Uterus (tissue), 2 donors: ENCODE results near the gene THRAP3.
"Not testable (repeated sequence)": the region's sequence is repeated elsewhere in the genome, so short reads cannot be mapped to it uniquely, and the experiment has no call there.

Source experiments
- POLR2A ChIP-seq, 2 donors: fragments of 450-650 bp; IDR thresholded peaks; one replicate each; pipeline ENCODE4 v1.6.1; 2016; ENCODE audit warnings: antibody characterized with exemption in 2 of 2, mild to moderate bottlenecking in 1 of 2, moderate library complexity in 1 of 2
- TF ChIP-seq, protein P1 (sequence below), 4 experiments: fragments of 200-600 bp in 2 of 4; fragments of 450-650 bp in 2 of 4; sonication (generic) in 2 of 4; IDR thresholded peaks; one replicate each; pipeline ENCODE4 v1.5.1; 2016 to 2019; ENCODE audit warnings: antibody characterized with exemption in 4 of 4, mild to moderate bottlenecking in 2 of 4, moderate library complexity in 1 of 4

DNA sequence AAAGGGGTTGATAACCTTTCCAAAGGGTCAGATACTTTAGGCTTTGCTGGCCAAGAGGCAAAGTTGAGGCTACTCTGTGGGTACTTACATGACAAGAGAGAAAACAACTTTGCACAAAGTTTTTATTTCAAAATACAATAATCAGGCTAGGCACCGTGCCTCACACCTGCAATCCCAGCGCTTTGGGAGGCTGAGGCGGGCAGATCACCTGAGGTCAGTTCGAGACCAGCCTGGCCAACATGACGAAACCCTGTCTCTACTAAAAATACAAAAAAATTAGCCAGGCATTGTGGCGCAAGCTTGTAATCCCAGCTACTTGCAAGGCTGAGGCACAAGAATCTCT is 28.2 kb downstream of the THRAP3 start:
- TF ChIP-seq, protein P1, sequence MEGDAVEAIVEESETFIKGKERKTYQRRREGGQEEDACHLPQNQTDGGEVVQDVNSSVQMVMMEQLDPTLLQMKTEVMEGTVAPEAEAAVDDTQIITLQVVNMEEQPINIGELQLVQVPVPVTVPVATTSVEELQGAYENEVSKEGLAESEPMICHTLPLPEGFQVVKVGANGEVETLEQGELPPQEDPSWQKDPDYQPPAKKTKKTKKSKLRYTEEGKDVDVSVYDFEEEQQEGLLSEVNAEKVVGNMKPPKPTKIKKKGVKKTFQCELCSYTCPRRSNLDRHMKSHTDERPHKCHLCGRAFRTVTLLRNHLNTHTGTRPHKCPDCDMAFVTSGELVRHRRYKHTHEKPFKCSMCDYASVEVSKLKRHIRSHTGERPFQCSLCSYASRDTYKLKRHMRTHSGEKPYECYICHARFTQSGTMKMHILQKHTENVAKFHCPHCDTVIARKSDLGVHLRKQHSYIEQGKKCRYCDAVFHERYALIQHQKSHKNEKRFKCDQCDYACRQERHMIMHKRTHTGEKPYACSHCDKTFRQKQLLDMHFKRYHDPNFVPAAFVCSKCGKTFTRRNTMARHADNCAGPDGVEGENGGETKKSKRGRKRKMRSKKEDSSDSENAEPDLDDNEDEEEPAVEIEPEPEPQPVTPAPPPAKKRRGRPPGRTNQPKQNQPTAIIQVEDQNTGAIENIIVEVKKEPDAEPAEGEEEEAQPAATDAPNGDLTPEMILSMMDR (IDR thresholded peaks at IDR 0.05): not testable (repeated sequence)
- TF ChIP-seq POLR2A (IDR thresholded peaks at IDR 0.05): not testable (repeated sequence)
